NB4 (cell line): ENCODE results near the gene ADGRG6.

ENCODE experiments used
- CTCF ChIP-seq: IDR thresholded peaks from one replicate; pipeline ENCODE4 v1.5.1; 2012; ENCODE audit warnings: low read depth, low read length
- MAX ChIP-seq: IDR thresholded peaks from 2 replicates; pipeline ENCODE4 v1.6.1; 2011; ENCODE audit warnings: low read depth, low read length

- no peak for TF ChIP-seq MAX
- no peak for TF ChIP-seq CTCF
Observed at GRCh38 chr6:142446168-142446567, 144.4 kb downstream of the ADGRG6 start.
